ENCODE data around the gene TRAT1.

Gene TRAT1

DNA sequence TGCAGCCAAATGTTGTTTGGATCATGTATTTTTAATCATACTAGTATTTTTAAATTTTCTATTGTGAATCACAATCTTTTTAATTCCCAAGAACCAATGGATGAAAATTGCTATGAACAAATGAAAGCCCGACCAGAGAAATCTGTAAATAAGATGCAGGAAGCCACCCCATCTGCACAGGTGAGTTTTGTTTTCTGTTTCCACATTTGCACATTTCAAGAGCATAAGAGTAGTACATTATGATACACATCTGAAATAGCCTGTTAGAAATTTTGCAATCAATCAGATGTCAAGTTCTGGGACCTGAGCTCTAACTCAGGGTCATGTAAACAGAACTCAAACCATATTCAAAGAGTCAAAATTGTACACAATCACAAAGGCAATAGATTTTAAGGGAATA, 26.5 kb downstream of the TRAT1 start:
- DNase-seq (ENCODE audit: low spot score), result no peak
- TF ChIP-seq, protein P1, sequence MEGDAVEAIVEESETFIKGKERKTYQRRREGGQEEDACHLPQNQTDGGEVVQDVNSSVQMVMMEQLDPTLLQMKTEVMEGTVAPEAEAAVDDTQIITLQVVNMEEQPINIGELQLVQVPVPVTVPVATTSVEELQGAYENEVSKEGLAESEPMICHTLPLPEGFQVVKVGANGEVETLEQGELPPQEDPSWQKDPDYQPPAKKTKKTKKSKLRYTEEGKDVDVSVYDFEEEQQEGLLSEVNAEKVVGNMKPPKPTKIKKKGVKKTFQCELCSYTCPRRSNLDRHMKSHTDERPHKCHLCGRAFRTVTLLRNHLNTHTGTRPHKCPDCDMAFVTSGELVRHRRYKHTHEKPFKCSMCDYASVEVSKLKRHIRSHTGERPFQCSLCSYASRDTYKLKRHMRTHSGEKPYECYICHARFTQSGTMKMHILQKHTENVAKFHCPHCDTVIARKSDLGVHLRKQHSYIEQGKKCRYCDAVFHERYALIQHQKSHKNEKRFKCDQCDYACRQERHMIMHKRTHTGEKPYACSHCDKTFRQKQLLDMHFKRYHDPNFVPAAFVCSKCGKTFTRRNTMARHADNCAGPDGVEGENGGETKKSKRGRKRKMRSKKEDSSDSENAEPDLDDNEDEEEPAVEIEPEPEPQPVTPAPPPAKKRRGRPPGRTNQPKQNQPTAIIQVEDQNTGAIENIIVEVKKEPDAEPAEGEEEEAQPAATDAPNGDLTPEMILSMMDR (IDR thresholded peaks at IDR 0.05; ENCODE audit: extremely low read depth, missing control alignments), result no peak

DNA sequence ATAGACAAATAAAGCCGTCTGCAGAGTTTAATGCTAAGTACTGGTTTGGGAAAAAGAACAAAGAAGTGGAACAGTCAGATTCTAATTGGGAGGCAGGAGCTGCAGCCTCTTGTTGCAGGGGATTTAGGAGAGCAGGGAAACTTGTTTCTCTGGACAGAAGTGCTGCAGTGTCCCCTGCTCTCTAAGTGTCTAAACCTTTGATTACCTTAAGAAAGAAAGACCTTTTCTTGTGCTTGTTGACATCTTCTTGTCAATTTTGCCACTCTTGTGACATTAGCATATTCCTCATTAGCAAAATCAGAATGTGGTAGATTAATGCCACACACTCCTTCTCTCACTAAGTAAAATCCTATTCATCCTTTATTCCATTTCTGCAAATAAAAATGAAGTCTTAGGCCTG, 38.8 kb downstream of the TRAT1 start:
- TF ChIP-seq, protein P1 (IDR thresholded peaks at IDR 0.05; ENCODE audit: extremely low read depth, missing control alignments), result no peak
- DNase-seq (ENCODE audit: low spot score), result no peak

DNA sequence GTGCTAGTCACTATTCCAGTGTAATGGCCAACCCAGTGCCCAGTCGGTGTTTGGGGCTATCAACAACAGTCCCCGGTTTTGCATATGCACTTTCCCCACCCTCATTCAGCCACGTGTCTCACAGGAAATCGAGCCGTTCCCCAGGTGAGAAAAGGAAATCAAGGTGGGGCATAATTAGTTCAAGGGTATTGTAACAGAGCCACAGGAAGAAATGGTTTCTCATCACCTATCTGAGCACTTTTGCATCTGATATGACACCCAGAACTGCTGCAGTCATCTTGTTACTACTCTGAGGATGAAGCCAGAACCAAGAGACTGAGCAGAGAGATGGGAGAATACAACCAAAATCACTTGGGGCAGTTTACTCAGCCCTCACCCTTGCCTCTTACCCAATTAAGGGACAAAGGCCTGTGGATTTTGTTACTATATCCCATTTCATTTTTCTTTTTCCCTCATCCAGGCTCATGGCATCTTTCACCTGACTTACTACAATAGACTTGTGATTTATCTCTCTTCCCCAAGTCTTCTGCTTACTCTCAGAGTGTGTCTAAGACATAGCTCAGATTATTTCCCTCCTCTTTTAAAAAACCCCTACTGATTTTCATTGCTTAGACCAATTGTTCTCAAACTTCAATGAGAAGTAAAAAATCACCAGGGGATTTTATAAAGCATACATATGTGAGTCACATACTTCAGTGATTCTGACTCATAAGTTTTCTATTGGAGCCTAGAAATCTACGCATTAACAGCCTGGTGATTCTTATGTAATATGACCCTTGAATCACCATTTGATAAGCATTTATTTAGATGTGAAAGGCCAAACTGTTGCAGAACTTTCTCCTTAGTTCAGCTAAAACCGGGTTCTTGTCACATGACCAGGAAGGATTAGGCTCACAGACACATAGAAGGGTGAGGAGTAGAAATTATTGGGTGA, 40.5 kb downstream of the TRAT1 start:
- peak; percentile 7 for DNase-seq (ENCODE audit: low spot score)
- TF ChIP-seq, protein P1 (IDR thresholded peaks at IDR 0.05; ENCODE audit: extremely low read depth, missing control alignments), result no peak

DNA sequence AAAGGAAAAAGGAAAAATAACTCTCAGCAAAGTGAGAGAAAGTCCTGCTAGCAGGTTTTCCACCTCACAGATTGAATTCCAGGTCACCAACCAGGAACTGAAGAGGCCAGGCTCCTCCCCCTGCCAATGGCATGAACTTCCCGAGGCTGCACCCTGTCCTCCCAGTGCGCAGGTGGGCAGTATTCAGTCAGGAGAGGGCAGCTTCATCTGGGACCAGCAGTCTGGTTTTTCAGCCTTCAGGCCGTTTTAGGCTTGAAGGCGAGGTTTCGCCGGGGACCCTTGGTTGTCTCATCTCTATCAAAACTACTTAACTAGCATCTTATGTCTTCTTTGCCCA, 41.2 kb downstream of the TRAT1 start:
- no peak for DNase-seq (ENCODE audit: low spot score)
- TF ChIP-seq, protein P1 (IDR thresholded peaks at IDR 0.05; ENCODE audit: extremely low read depth, missing control alignments), result no peak

DNA sequence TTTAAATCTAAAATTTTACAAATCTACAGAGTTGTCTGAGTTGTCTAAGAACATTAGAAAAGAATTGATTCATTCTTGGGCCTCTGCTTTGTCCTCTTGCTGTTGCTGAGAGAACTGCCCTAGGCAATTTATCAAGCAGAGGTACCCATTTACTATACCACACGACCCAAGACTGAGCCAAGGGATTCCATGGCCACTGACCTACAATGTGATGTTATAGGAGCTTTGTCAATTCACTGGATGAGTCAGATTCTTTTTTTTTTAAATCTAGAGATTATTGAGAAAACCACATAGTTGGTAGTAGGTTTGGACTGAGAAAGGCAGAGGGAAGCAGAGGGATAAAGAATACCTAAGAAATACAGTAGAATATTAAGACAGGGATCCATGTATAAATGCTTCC, 55.3 kb downstream of the TRAT1 start:
- DNase-seq (ENCODE audit: low spot score), result no peak

DNA sequence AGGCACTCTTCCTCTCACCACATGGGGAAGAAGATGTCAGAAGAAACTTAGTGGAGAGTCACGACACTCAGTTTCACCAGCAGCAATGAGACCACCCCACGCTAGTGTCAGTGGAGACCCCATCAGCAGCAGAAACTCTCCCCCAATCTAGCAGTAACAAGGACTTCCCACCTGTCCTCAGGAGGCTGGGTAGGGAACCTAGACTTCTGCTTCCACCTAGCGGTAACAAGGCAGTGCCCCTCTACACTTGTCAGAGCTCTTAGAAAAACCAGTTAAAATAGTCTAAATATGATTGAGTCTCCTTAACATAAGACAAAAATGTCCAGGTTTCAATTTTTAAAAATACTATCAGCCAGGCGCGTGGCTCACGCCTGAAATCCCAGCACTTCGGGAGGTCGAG, 57.3 kb downstream of the TRAT1 start:
- TF ChIP-seq, protein P1 (IDR thresholded peaks at IDR 0.05; ENCODE audit: extremely low read depth, missing control alignments), result no peak
- DNase-seq (ENCODE audit: low spot score), result no peak

More for the DNA sequence above, 55.3 kb downstream of the TRAT1 start:
- TF ChIP-seq, protein P1 (IDR thresholded peaks at IDR 0.05; ENCODE audit: extremely low read depth, missing control alignments), result no peak

DNA sequence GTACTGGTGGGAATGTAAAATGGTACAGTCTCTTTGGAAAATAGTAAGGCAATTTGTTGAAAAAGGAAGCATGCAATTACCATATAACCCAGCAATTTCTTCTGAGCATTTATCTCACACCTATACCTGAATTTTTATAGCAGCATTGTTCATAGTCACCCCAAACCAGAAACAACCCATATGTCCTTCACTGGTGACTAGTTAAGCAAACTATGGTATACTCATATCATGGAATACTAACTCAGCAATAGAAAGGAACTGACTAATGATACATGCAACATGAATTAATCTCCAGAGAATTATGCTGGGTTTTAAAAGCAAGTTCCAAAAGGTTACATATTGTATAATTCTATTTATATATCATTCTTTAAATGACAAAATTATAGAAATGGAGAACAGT, 60.2 kb downstream of the TRAT1 start:
- DNase-seq (ENCODE audit: low spot score), result no peak
- TF ChIP-seq, protein P1 (IDR thresholded peaks at IDR 0.05; ENCODE audit: extremely low read depth, missing control alignments), result no peak
